GM12872 (cell line): ENCODE measurements around the gene DDX60.

Experiments
- CTCF ChIP-seq: IDR thresholded peaks from 3 replicates; pipeline ENCODE4 v1.5.1; 2011; ENCODE audit warnings: low read depth, mild to moderate bottlenecking, low read length, moderate library complexity; ENCODE audit not compliant: insufficient read depth

Gene DDX60

DNA sequence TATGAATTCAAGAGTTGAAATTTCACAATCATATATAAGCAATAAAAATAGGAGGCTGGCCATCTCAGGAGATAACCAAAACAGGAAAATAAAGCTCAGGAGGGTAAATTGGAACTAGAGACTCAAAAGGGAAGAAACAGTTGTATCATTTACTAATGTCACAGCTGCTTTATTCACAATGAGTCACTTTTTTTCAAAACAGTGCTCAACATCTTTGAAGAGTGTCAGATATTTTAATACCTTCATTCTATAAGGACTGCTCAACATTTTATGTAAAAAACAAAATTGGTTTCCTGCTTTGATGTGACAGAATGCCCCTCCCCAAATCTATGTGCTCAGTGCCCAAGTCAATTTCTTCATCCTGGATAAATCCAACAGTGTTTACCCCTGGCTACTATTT, 97.7 kb downstream of the DDX60 start:
- no peak for TF ChIP-seq CTCF

DNA sequence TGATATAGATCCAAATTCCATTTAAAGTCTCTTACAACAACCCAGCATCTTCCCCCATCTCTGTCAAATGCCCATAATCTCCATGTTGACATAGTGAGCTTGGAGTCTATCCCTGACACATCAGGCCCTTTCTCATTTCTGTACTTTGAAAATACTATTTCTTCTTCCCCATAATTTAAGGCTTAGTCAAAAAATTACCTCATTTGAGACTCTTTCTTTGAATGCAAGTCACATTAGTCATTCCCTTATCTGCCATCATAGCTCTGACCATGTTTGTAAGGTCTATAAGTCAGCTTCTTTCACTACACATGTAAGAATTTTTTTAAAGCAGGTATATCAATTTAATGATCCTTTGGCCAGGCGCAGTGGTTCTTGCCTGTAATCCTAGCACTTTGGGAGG, 99.9 kb downstream of the DDX60 start:
- TF ChIP-seq CTCF = no peak

DNA sequence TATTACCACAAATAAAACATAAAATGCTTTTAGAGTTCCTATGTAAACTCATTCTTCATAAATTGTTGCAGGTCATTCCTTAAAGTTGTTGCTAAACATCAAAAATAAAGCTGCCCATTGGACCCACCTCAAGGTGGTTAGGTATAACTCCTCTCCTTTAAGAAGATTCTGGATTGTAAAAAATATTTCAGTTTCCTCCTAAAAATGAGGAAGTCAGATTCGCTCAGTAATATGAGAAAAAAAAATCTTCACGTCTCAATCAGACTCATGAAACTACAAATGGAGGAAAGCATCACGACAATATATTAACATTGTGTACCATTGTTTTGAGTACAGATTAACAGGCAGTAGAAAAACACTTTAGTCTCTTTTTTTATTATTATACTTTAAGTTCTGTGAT, 105.9 kb downstream of the DDX60 start:
- TF ChIP-seq CTCF = no peak

- no peak for TF ChIP-seq CTCF
Observed at GRCh38 chr4:168208957-168209614, 109.5 kb downstream of the DDX60 start.

GRCh38 chr4:168203233-168203911, 115.2 kb downstream of the DDX60 start:
- no peak for TF ChIP-seq CTCF

DNA sequence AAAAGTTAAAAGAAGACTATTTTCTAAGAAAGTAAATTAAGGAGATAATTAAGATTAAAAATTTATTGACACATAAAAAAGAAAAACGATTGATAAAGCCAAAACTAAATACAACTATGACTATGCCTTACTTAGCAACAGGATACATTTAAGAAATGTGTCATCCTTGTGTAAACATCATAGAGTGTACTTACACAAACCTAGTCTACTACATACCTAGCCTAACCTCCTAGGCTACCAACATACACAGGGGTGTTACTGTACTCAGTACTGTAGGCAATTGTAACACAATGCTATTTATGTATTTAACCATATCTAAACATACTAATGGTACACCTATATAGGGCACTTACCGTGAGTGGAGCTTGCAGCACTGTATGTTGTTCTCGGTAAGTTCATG, 117.9 kb downstream of the DDX60 start:
- TF ChIP-seq CTCF = no peak

GRCh38 chr4:168199260-168199957, 119.1 kb downstream of the DDX60 start:
- TF ChIP-seq CTCF = no peak
